K562 (cell line): ENCODE measurements around the gene CKLF. TPM values are rescaled to one million over a fixed set of nuclear protein-coding genes. Genes with fewer than 3 reads are reported as not detected.

ENCODE experiments used
- BACH1 ChIP-seq: fragments of 200-800 bp; sonication (Bioruptor generic); IDR thresholded peaks from 2 replicates; pipeline ENCODE4 v1.6.1; 2016; ENCODE audit warnings: missing genetic modification characterization, missing compliant biosample characterization
- CREB3L1 ChIP-seq: fragments of 450-650 bp; IDR thresholded peaks from 2 replicates; pipeline ENCODE4 v1.6.1; 2014; ENCODE audit warnings: low read depth, mild to moderate bottlenecking, moderate library complexity, borderline replicate concordance
- LARP7 ChIP-seq: fragments of 450-650 bp; IDR thresholded peaks from 2 replicates; pipeline ENCODE4 v1.6.1; 2016
- NCOA1 ChIP-seq: fragments of 450-650 bp; IDR thresholded peaks from 2 replicates; pipeline ENCODE4 v1.6.1; 2016; ENCODE audit warnings: low read depth
- RCOR1 ChIP-seq, 2 experiments: IDR thresholded peaks; 2 replicates each; pipeline ENCODE4 v1.6.1; 2012; ENCODE audit warnings: low read depth in 2 of 2, low read length in 2 of 2, borderline replicate concordance in 1 of 2, improper control_type of control experiment in 1 of 2
- VEZF1 ChIP-seq: fragments of 200-800 bp; sonication (Bioruptor generic); IDR thresholded peaks from 2 replicates; pipeline ENCODE4 v1.6.1; 2017; ENCODE audit warnings: missing genetic modification characterization, missing compliant biosample characterization
- ZNF431 ChIP-seq: sonication (generic); formaldehyde crosslinking; IDR thresholded peaks from 2 replicates; pipeline ENCODE4 v1.8.0; 2022; ENCODE audit warnings: mild to moderate bottlenecking, missing genetic modification reagents
- ZNF518B ChIP-seq: fragments of 250-450 bp; sonication (Bioruptor Pico); IDR thresholded peaks from 2 replicates; pipeline ENCODE4 v1.5.0; 2021; ENCODE audit warnings: mild to moderate bottlenecking, moderate library complexity
- ZNF668 ChIP-seq: fragments of 250-450 bp; sonication (Bioruptor Pico); IDR thresholded peaks from 2 replicates; pipeline ENCODE4 v1.8.0; 2022; ENCODE audit warnings: mild to moderate bottlenecking, inconsistent platforms
- ZNF717 ChIP-seq: fragments of 250-450 bp; sonication (Bioruptor Pico); IDR thresholded peaks from 2 replicates; pipeline ENCODE4 v1.5.0; 2021
- polyA plus RNA-seq, 8 experiments: library from polyadenylated mRNA; depleted of rRNA in 4 of 8; stranded (reverse) in 5 of 8; unstranded in 3 of 8; fragments of >200 nt; fragmentation: Nextera tagmentation in 2 of 8; fragmentation: Illumina TruSeq in 1 of 8; extraction: Ambion mirVana in 2 of 8; extraction: Trizol in 1 of 8; gene quantifications; 2 replicates each; pipeline versions ENCODE4 v1.2.1 to v1.2.3, GENCODE V29; 2011 to 2014; ENCODE audit warnings: inconsistent platforms in 1 of 8, missing spikeins in 1 of 8
- total RNA-seq, 7 experiments: library from RNA; depleted of rRNA in 6 of 7; stranded (reverse); fragments of >200 nt in 6 of 7; fragmentation: Illumina TruSeq in 2 of 7; extraction: Trizol in 2 of 7; gene quantifications; 2 replicates each; pipeline versions ENCODE4 v1.2.1 to v1.2.3, GENCODE V29; 2011 to 2021; ENCODE audit warnings: low replicate concordance in 1 of 7
- TF ChIP-seq, protein P1 (sequence below): fragments of 200-400 bp; formaldehyde crosslinking; IDR thresholded peaks from 2 replicates; pipeline ENCODE4 v1.6.1; 2017; ENCODE audit warnings: mild to moderate bottlenecking, low read depth, low read length, moderate library complexity
- TF ChIP-seq, protein P2 (sequence below): sonication (generic); formaldehyde crosslinking; IDR thresholded peaks from 2 replicates; pipeline ENCODE4 v1.8.0; 2022; ENCODE audit warnings: mild to moderate bottlenecking, missing genetic modification reagents, borderline replicate concordance
- TF ChIP-seq, protein P3 (sequence below): fragments of 250-450 bp; sonication (Bioruptor Pico); IDR thresholded peaks from 2 replicates; pipeline ENCODE4 v1.5.0; 2021
- TF ChIP-seq, protein P4 (sequence below): sonication (generic); formaldehyde crosslinking; IDR thresholded peaks from 2 replicates; pipeline ENCODE4 v1.9.0; 2022; ENCODE audit warnings: mild to moderate bottlenecking, missing genetic modification reagents

The CKLF gene
- total and polyA plus RNA-seq, 9 of the 15 experiments (the other 6 are each of a cell fraction or from before 2014, with no cell fraction given) = 84.8 to 322 (median 118) TPM

DNA sequence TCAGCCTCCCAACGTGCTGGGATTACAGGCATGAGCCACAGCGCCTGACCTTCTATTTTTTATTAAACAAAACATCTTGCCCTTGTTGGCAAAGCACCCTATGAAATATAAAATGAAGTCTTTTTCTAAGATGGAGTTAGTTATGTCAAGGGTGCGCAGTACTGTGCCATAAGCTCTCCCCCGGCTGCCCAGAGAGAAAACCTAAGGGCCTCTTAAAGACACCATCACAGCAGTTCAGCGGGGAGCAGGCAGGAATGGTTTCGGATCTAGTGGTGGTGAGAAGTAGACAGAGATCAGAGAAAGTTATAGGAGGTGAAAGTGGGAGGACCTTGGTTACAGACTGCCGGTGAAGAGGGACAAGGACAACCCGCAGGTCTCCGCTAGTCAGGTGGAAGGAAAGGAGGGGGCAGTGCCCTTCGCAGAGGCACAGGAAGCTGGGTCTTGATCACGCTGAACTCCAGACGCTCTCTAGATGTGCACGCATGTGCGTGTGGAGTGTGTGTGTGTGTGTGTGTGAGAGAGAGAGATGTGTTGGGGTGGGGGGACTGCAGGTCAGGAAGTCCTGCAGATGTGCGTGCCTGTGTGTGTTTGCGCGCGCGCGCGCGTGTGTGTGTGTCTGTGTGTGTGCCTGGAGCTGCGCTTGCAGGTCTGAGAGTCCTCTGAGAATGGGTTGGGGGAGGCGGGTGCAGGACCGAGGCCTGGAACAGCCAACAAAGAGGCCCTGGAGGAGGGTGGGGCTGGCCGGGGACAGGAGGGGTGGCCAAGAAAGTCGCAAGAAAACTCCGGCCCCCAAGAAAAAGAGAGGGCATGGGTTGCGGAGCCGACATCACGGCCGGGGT is 51.4 kb downstream of the CKLF start (continued):
- TF ChIP-seq, protein P1, sequence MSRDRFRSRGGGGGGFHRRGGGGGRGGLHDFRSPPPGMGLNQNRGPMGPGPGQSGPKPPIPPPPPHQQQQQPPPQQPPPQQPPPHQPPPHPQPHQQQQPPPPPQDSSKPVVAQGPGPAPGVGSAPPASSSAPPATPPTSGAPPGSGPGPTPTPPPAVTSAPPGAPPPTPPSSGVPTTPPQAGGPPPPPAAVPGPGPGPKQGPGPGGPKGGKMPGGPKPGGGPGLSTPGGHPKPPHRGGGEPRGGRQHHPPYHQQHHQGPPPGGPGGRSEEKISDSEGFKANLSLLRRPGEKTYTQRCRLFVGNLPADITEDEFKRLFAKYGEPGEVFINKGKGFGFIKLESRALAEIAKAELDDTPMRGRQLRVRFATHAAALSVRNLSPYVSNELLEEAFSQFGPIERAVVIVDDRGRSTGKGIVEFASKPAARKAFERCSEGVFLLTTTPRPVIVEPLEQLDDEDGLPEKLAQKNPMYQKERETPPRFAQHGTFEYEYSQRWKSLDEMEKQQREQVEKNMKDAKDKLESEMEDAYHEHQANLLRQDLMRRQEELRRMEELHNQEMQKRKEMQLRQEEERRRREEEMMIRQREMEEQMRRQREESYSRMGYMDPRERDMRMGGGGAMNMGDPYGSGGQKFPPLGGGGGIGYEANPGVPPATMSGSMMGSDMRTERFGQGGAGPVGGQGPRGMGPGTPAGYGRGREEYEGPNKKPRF = no peak
- TF ChIP-seq, protein P2, sequence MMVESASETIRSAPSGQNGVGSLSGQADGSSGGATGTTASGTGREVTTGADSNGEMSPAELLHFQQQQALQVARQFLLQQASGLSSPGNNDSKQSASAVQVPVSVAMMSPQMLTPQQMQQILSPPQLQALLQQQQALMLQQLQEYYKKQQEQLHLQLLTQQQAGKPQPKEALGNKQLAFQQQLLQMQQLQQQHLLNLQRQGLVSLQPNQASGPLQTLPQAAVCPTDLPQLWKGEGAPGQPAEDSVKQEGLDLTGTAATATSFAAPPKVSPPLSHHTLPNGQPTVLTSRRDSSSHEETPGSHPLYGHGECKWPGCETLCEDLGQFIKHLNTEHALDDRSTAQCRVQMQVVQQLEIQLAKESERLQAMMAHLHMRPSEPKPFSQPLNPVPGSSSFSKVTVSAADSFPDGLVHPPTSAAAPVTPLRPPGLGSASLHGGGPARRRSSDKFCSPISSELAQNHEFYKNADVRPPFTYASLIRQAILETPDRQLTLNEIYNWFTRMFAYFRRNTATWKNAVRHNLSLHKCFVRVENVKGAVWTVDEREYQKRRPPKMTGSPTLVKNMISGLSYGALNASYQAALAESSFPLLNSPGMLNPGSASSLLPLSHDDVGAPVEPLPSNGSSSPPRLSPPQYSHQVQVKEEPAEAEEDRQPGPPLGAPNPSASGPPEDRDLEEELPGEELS (CRISPR knock-in tag) = no peak
- TF ChIP-seq, protein P3, sequence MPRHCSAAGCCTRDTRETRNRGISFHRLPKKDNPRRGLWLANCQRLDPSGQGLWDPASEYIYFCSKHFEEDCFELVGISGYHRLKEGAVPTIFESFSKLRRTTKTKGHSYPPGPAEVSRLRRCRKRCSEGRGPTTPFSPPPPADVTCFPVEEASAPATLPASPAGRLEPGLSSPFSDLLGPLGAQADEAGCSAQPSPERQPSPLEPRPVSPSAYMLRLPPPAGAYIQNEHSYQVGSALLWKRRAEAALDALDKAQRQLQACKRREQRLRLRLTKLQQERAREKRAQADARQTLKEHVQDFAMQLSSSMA (CRISPR knock-in tag) = no peak
- TF ChIP-seq RCOR1 (IDR thresholded peaks at IDR 0.05; ENCODE audit: borderline replicate concordance in 1 of 2, low read depth in 2 of 2, low read length in 2 of 2) (no peak), NCOA1 (no peak), LARP7 (peak; percentile 85; the same call in 1 of the 2 replicates), CREB3L1 (no peak), VEZF1 (CRISPR knock-in tag) (no peak), BACH1 (tag) (peak; percentile 57; the same call in 1 of the 2 replicates), ZNF668 (CRISPR knock-in tag) (peak; percentile 88), ZNF431 (CRISPR knock-in tag) (no peak), ZNF518B (CRISPR knock-in tag) (no peak), ZNF717 (CRISPR knock-in tag) (no peak)
- TF ChIP-seq, protein P4, sequence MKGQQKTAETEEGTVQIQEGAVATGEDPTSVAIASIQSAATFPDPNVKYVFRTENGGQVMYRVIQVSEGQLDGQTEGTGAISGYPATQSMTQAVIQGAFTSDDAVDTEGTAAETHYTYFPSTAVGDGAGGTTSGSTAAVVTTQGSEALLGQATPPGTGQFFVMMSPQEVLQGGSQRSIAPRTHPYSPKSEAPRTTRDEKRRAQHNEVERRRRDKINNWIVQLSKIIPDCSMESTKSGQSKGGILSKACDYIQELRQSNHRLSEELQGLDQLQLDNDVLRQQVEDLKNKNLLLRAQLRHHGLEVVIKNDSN (CRISPR knock-in tag) = no peak
